Hepatocyte (in vitro differentiated cells): ENCODE measurements around the gene TOP1.

Source experiments
- EZH2 ChIP-seq: fragments of 200-600 bp; sonication (generic); IDR thresholded peaks from 2 replicates; pipeline ENCODE4 v1.6.1; 2016; ENCODE audit warnings: antibody characterized with exemption, mild to moderate bottlenecking, borderline replicate concordance
- EZH2phosphoT487 ChIP-seq: fragments of 200-600 bp; sonication (generic); IDR thresholded peaks from one replicate; pipeline ENCODE4 v1.6.1; 2018; ENCODE audit warnings: antibody characterized with exemption, mild to moderate bottlenecking, low read depth, moderate library complexity; ENCODE audit not compliant: unreplicated experiment, severe bottlenecking
- TF ChIP-seq, protein P1 (sequence below): fragments of 200-600 bp; sonication (generic); IDR thresholded peaks from 2 replicates; pipeline ENCODE4 v1.5.1; 2016; ENCODE audit warnings: antibody characterized with exemption, mild to moderate bottlenecking; ENCODE audit not compliant: poor library complexity

DNA sequence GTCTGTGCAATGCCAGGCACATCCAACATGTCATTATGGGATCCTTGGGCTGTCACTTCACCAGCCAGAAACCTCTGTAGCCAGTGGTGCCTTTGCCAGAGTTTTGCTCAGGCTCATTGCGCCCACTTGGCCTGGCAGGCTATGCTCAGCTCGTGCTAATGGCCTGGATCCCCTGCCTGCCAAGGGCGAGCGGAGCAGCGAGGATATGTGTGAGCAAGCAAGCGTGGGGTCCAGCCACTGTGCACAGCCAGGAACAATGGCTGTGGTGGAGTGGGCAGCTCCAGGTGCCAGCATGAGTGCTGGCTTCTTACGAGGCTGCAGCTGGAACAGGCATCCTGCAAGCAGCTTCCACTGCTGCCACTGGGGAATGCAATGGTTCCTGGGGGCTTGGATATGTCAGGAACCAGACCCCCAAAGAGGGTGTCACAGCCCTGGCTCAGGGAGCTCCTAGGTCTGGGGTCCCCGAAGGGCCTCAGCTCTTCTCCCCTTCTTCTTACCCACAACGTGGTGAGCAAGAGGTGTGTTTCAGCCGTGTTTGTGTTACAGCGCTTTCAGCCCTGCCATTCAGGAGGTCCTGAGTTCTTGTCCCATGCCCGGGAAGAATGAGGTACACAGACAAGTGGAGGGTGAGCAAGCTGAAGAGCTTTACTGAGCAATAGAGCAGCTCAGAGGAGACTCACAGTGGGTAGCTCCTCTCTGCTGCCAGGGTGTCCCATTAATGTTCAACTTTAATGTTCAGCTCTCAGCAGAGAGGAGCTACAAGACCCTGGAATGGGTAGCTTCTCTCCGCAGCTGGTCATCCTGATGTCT lies 22.3 kb upstream of the TOP1 start:
- TF ChIP-seq, protein P1, sequence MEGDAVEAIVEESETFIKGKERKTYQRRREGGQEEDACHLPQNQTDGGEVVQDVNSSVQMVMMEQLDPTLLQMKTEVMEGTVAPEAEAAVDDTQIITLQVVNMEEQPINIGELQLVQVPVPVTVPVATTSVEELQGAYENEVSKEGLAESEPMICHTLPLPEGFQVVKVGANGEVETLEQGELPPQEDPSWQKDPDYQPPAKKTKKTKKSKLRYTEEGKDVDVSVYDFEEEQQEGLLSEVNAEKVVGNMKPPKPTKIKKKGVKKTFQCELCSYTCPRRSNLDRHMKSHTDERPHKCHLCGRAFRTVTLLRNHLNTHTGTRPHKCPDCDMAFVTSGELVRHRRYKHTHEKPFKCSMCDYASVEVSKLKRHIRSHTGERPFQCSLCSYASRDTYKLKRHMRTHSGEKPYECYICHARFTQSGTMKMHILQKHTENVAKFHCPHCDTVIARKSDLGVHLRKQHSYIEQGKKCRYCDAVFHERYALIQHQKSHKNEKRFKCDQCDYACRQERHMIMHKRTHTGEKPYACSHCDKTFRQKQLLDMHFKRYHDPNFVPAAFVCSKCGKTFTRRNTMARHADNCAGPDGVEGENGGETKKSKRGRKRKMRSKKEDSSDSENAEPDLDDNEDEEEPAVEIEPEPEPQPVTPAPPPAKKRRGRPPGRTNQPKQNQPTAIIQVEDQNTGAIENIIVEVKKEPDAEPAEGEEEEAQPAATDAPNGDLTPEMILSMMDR, result no peak
- TF ChIP-seq EZH2 (no peak), EZH2phosphoT487 (no peak)
